A549 treated with CpdA at 1 μM for 4 hours (cell line): Measurements from ENCODE around the gene GIPC1. TPM values are rescaled to one million over a fixed set of nuclear protein-coding genes. Genes with fewer than 3 reads are reported as not detected.

Source experiments
- total RNA-seq: library from RNA; stranded (reverse); fragments of 200-300 nt; extraction: Qiagen RNA extraction; gene quantifications from 5 replicates; pipeline ENCODE4 v1.2.3, GENCODE V29; 2022; ENCODE audit warnings: low read depth

GIPC1 gene, protein sequence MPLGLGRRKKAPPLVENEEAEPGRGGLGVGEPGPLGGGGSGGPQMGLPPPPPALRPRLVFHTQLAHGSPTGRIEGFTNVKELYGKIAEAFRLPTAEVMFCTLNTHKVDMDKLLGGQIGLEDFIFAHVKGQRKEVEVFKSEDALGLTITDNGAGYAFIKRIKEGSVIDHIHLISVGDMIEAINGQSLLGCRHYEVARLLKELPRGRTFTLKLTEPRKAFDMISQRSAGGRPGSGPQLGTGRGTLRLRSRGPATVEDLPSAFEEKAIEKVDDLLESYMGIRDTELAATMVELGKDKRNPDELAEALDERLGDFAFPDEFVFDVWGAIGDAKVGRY
- total RNA-seq = 84.3 to 123 TPM (median 115 TPM) in 5 replicates

DNA sequence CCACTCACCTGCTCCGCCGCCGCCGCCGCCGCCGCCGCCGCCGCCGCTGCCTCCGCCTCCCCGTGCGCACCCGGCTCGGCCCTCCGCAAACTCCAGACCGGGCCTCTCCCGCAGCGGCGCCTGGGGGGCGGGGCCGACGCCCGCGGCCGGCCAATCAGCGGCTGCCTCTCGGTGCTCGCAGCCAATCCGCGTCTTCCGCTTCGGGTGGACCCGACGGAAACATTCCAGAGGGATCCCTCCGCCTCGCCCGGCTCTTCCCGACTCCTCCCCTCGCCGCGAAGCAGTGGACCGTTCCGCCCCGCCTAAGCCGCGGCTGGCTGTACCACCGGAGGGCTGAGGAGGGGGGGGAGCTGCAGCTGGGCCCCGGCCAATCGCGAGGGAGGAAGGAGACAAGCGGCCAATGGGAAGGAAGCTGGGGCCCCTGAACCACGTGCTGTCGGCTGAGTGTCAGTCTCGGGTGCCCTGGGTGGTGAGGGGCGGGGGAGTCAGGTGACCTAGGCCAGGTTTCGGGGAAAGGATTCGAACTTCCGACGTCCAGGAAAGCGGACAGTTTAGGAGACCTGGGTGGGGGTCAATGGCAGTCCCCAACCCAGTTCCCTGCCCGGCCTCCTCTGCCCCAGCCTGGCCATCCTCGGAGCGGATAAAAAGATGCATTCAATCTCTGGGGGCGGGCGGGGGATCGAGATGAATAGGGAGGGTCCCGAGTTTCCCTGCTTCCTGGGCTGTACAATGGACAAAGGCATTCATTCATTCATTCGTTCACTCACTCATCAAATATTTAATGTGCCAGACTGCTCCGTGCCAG, at the start of gene GIPC1:
TSS of gene GIPC1 (minus strand) at position 99 of the 805 bp plus-strand sequence. CDS start 13,151 bp downstream, outside the sequence.

DNA sequence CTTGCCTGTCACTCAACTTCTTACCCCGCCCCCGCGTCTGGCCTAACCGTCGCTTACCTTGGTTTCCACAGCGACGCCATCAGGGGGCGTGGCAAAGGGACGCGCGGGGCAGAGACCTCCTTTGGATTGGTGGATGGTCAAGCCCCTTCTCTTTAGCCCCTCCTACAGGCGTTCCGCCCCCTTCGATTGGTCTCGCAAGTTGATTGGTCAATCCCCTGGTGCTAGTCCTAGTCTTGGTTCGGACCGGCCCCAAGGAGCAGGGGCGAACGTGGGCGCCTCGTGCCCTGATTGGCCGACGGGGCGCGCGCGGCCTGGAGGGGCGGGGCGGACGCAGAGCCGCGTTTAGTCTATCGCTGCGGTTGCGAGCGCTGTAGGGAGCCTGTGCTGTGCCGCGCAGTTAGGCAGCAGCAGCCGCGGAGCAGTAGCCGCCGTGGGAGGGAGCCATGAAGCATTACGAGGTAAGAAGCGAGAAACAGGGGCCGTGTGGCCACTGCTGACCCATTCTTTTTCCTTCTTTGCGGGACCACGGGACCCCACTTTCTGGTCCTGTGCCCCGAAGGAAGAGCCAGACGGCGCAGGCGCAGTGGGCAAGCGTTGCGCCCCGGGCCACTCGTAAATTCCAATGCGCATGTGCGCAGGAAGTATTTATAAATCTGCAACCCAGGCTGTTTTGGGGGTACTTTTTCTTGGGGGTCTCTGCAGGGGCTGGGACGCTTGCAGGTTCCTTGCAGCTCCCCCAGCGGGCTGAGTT, 33.5 kb upstream of the GIPC1 start, which contains the start of gene TECR:
TSS of gene TECR (plus strand) at position 341 of the 751 bp plus-strand sequence. CDS start at position 444, 103 bp downstream.

DNA sequence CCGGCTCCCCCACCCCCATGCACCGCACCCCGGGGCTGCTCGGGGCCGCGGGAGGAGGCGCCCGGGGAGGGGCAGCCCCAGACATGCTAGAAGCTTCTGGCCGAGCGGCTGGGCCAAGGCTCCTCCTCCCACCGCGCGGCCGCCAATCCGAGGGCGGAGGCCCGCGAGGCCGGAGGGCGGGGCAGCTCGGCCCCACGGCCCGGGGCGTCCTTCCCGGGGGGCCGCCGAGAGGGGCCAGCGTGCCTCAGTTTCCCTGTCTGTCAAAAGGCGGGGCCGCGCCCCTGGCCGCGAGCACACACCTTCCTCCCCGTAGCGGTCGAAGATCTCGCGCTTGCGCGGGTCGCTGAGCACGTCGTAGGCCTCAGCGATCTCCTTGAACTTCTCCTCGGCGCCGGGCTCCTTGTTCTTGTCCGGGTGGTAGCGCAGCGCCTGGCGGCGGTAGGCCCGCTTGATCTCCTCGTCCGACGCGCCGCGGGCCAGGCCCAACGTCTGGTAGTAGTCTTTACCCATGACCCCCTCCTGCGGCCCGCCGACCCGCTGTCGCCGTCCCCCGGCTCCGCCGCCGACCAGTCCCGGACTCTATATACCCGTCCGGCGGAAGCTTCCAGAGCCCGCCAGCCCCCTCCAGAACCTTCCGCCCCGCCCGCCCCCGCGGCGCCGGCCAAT, 22.0 kb upstream of the GIPC1 start, which contains the start of gene DNAJB1:
TSS of gene DNAJB1 (minus strand) at position 558 of the 666 bp plus-strand sequence. CDS start at position 510, 48 bp downstream.

DNA sequence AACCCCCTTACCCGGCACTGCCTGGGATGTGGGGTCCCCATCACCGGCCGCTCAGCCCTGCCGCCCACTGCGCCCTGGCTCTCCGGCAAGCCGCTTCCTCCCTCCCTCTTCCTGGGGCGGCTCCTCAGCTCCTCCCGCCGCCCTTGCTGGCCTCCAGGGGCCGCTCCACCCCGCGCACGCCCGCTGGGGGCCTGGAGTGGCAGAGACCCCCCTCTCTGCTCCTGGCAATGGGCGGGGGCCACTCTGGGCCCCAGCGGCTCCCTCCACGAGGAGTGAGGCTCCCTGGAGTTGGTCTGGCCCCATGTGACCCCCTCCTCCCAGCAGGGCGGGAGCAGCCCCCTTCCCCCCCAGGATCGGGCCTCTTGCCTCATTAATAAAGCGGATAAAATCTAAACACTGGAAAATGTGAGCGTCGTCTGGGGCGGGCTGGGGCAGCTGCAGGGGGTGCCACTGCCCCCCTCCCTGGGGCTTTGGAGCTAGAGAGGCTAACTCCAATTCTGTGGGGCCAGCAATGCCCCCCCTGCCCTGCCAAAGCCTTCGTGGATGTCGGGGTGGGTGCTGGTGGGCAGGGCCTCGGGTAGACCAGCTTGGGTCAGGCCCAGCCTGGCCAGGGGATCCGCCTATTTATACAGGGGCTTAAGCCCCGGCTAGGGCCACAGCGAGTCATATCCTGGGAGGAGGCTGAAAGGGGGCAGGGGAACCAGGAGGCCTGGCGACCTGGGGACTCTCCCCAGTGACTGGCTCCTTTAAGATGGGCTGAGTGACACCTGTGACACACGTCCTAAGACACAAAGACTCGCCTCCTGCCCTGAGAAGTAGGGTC, 20.5 kb downstream of the GIPC1 start, which contains the start of gene PTGER1:
TSS of gene PTGER1 (minus strand) at position 104 of the 823 bp plus-strand sequence. CDS start 1,034 bp downstream, outside the sequence.

DNA sequence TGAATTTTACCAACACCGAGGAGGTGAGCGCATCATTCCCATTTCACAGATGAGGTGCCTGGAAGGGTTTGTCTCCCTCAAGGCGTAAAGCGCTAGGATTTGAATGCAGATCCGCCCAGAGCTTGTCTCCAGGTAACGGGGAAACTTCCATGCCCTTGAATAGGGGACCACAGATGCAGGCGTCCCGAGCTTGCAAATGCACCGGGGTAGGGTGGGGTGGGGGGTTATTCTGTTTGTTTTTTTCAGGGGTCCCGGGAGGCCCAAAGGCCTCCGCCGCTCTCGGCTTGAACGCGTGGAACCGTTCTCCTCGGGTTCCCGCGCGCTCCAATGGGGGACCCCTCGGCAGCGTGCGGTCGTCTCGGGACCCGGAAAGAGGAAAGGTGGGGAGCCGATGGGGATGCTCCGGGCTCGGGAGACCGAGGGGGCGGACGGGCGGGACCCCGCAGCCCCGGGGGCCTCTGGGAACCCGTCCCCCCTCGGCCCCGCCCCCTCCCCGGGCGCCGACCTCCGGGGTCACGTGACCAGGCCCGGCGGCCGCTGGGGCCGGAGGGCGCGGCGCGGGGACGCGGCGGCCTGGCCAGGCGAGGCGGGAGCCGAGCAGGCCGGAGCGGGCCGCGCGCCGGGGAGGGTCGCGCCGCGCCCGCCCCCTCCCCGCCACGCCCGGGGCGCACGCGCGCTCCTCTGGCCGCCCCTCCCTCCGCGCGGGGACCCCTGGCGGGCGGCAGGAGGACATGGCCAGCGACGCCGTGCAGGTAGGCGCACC, 63.0 kb downstream of the GIPC1 start, which contains the start of gene PKN1:
TSS of gene PKN1 (plus strand) at position 516 of the 763 bp plus-strand sequence. CDS start at position 732, 216 bp downstream.

Other genes starting within 250 kb of the GIPC1 start
- gene ADGRE5, start 114.7 kb downstream of the GIPC1 start, total RNA-seq = 73.4 to 82.1 TPM (median 78.3 TPM) in 5 replicates
- 118 to 135 TPM (median 121 TPM) in 5 replicates for gene DDX39A, start 76.8 kb downstream of the GIPC1 start, total RNA-seq
- gene PKN1, start 62.8 kb downstream of the GIPC1 start, total RNA-seq = 59.6 to 68.4 TPM (median 64.2 TPM) in 5 replicates
- gene PTGER1, start 20.8 kb downstream of the GIPC1 start, total RNA-seq = 0.07 to 0.18 TPM in 2 of 5 replicates, not detected in the others
- 130 to 208 TPM (median 185 TPM) in 5 replicates for gene DNAJB1, start 22.3 kb upstream of the GIPC1 start, total RNA-seq
- 142 to 189 TPM (median 183 TPM) in 5 replicates for gene TECR, start 33.5 kb upstream of the GIPC1 start, total RNA-seq
- gene NDUFB7, start 75.9 kb upstream of the GIPC1 start, total RNA-seq = 157 to 204 TPM (median 177 TPM) in 5 replicates
- gene CLEC17A, start 87.0 kb upstream of the GIPC1 start, total RNA-seq = not detected in 5 replicates
- not detected in 5 replicates for gene ADGRE3, start 178.7 kb upstream of the GIPC1 start, total RNA-seq
- gene ZNF333, start 193.9 kb upstream of the GIPC1 start, total RNA-seq = 2.7 to 4.2 TPM (median 2.8 TPM) in 5 replicates